ENCODE data around the gene HPSE2.

DNA sequence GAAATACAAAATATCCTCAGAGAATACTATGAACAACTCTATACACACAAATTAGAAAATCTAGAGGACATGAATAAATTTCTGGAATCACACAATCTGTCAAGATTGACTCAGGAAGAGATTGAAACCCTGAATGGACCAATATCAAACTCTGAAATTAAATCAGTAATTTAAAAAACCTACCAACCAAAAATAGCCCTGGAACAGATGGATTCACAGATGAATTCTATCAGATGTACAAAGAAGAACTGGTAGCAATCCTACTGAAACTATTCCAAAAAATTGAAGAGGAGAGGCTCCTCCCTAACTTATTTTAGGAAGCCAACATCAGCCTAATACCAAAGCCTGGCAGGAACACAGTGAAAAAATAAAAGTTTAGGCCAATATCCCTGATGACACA lies 190.0 kb downstream of the HPSE2 start:
- no peak for TF ChIP-seq EZH2phosphoT487 (conservative IDR thresholded peaks at IDR 0.05; ENCODE audit: low read length)
- TF ChIP-seq, protein P1, sequence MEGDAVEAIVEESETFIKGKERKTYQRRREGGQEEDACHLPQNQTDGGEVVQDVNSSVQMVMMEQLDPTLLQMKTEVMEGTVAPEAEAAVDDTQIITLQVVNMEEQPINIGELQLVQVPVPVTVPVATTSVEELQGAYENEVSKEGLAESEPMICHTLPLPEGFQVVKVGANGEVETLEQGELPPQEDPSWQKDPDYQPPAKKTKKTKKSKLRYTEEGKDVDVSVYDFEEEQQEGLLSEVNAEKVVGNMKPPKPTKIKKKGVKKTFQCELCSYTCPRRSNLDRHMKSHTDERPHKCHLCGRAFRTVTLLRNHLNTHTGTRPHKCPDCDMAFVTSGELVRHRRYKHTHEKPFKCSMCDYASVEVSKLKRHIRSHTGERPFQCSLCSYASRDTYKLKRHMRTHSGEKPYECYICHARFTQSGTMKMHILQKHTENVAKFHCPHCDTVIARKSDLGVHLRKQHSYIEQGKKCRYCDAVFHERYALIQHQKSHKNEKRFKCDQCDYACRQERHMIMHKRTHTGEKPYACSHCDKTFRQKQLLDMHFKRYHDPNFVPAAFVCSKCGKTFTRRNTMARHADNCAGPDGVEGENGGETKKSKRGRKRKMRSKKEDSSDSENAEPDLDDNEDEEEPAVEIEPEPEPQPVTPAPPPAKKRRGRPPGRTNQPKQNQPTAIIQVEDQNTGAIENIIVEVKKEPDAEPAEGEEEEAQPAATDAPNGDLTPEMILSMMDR (IDR thresholded peaks at IDR 0.05; ENCODE audit: insufficient read depth, low read length, poor library complexity, severe bottlenecking): no peak
